GF-D8 (cell line): Measurements from ENCODE around the gene MRLN.
"Not testable (repeated sequence)": the region's sequence is repeated elsewhere in the genome, so short reads cannot be mapped to it uniquely, and the experiment has no call there.

Experiments
- DNase-seq: peaks from one replicate; lab custom pipeline; 2025; lab: John Stamatoyannopoulos, UW

The MRLN gene

DNA sequence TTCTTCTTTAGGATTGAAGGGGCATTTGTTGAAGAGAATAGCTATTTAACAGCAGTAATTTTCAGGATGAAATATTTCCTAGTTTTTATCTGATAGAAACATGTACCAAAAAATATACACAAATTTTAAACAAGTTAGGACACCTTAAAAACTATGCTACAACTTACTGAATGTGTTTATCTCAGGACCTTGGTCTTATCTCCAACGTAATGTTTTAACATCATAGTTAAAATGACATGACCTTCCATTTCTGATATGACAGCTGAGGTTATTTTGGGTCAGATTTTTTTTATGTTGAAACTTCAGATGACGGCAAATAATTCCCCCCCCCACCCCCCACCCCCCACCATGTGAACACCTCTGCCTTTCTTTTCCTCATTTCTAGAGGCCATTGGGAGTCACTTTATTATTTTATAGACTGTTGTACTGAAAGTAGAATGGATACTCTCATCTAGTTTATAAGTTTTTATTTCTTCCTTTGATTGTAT is 8.0 kb downstream of the MRLN start:
- no peak for DNase-seq

DNA sequence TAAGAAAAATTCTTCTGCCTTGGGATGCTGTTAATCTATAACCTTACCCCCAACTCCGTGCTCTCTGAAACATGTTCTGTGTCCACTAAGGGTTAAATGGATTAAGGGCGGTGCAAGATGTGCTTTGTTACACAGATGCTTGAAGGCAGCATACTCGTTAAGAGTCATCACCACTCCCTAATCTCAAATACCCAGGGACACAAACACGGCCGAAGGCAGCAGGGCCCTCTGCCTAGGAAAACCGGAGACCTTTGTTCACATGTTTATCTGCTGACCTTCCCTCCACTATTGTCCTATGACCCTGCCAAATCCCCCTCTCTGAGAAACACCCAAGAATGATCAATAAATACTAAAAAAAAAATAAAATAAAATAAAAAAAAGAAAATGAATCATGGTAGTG is 8.5 kb downstream of the MRLN start:
- DNase-seq: not testable (repeated sequence)

DNA sequence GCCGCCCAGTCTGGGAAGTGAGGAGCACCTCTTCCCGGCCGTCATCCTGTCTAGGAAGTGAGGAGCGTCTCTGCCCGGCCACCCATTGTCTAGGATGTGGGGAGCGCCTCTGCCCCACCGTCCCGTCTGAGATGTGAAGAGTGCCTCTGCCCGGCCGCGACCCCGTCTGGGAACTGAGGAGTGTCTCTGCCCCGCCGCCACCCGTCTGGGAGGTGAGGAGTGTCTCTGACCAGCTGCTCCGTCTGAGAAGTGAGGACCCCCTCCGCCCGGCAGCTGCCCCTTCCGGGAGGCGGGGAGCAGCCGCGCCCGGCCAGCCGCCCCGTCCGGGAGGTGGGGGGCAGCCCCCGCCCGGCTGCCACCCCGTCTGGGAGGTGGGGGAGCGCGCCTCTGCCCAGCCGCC is 9.1 kb downstream of the MRLN start:
- DNase-seq: not testable (repeated sequence)

DNA sequence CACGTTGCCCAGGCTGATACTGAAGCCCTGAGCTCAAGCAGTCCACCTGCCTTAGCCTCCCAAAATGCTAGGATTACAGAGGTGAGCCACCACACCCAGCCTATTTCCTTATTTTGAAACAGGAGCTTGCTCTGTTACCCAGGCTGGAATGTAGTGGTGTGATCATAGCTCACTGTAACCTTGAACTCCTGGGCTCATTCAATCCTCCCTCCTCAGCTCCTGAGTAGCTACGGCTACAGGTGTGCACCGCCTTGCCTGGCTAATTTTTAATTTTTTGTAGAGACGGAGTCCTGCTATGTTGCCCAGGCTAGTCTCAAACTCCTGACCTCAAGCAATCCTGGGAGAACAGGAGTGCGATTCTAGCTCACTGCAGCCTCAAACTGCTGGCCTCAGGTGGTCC is 11.7 kb downstream of the MRLN start:
- no peak for DNase-seq

DNA sequence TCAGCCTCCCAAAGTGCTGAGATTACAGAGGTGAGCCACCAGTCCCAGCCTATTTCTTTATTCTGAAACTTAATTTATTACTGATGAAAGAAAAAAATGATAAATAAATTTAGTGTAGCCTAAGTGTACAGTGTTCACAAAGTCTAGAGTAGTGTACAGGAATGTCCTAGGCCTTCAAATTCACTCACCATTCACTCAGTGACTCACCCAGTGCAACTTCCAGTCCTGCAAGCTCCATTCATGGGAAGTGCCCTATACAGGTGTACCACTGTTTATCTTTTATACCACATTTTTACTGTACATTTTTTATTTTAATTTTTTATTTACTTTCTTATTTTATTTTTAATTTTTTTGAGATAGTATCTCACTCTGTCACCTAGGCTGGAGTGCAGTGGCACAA is 12.2 kb downstream of the MRLN start:
- no peak for DNase-seq

DNA sequence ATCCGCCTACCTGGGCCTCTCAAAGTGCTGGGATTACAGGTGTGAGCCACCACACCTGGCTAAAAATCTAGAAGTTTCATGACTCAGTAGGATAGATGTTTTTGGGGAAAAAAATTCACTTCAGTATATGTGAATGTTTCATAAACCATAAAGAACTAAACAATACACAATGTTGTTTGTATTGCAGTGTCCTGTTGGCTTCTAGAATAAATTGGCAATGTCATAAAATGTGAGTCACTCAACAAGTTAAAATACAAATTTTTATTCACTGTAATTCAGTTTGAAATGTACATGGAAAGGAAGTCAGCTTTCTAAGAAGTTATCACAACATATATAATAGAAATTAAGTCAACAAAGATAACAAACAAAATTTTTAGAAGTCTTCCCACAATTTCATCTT is 16.5 kb downstream of the MRLN start:
- no peak for DNase-seq

DNA sequence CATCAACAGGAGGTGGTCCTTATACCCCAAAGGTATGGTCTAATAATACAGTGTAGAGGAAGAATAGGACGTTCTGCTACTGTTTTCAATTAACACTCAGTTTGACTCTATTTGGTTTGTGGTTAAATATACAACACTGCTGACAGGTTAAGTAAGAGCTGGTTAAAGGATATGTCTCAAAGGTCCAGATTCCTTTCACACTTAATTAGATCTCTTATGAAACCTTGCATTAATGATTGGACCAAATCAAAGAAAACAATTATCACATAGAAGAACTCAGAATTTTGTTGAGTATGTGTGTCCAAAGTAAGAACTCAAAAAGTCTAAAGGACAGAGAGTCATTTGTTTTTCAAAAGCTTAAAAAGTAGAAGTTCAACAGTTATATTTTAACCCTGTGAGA is 18.0 kb downstream of the MRLN start:
- no peak for DNase-seq

DNA sequence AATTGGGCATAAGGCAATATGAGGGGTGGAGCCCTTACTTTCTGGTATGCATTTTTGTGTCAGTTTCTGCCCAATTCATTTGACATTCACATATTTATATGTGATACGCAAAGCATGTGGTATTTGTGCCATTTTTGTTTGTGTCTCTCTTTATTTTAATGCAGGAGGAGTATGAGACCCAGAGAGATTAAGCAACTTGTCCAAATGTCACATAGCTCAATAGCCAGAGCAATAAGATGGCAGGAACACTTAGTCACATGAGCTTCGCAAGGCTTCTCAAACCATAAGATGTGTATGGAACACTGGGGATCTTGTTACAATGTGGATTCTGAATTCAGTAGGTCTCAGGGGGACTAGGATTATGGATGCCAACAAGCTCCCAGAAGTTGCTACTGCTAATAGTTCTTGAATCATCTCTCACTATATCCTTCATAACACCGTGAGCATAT is 19.2 kb downstream of the MRLN start:
- no peak for DNase-seq

DNA sequence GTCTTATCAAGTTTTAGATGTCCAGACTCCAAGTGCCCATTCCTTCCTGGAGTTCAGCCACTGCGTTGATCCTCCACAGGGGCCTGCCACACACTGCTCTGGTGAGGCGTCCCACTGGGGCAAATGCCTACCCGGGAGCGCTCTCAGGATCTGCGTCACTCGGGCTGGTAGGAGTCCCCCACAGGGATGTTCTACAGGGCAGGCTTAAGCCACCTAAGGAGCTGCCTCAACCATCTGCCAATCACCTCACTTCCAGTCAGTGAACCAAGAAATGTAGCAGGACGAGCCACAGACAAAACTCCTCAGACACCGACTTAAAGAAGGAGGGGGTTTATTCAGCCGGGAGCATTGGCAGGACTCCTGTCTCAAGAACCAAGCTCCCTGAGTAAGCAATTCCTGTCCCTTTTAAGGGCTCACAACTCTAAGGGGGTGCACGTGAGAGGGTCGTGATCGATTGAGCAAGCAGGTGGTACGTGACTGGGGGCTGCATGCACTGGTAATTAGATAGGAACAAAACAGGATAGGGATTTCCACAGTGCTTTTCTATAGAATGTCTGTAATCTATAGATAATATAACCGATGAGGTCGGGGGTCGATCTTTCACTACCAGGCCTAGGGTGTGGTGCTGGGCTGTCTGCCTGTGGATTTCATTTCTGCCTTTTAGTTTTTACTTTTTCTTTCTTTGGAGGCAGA is 19.8 kb downstream of the MRLN start:
- not testable (repeated sequence) for DNase-seq

DNA sequence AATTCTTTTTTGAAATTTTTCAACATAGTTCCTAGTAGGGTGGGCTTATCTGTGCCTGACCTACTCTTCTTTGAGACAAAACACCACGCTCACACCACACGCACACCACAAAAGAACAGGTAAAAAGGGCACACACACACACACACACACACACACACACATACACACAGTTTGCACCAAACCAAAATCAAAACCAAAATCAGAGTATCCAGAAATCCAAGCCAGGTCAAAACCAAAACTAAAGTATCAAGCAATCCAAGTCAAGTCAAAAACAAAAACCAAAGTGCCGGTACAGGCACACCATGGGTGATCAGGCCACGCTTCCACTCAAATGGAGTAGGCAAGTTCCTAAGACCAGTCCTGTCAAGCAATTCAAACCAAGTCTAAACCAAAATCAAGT is 20.4 kb downstream of the MRLN start:
- DNase-seq: not testable (repeated sequence)

DNA sequence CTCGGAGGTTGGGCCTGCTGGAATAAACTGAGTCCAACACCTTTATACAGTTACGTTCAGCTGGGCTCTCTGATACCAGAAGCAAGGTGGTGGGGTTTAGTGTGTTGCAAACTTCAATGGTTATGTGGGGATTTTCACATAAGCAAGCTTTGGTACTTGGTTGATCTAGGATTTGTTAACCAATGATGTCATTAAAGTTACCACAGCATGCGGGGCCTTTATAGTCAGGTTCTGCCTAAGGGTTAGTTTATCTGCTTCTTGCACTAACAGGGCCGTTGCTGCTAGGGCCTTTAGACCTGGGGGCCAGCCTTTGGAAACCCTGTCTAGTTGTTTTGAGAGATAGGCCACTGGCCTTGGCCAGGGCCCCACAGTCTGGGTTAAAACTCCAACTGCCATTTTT is 24.1 kb downstream of the MRLN start:
- not testable (repeated sequence) for DNase-seq

DNA sequence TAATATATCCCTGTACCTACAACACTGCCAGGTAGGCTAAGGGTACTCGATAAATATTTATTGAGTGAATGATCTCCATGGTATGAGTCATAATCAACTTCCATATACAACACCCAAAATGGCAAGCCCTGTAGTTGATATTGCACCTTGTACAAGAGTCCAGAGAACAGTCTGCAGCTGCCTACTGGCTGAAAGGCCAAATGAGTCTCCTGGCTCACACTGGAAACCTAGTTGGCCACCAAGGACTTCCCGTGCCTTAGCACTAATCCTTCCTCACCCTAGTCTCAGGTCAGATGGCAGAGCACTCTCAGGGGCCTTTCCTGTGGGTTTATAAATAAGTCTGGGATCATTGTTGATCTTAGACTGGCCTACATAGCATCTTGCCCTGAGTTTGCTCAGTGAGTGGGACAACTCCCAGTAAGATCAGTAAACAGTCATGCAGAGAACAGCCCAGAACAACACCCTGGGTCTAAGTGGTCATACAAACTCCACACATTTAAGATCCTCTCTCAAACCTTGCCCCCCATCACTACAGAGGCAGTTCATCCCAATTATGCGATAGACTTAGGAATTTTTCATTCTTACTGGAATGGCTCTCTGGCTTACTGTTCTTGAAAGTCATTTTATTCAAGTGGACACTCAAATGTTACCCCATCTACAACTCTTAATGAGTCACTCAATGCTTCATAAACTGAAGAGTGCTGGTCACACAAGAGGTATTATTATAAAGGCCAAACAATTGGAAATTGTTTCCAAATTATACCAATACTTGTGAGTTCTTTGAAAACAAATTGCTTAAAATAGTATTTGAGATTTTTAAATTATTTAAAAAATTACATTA is 28.9 kb downstream of the MRLN start:
- DNase-seq: no peak

DNA sequence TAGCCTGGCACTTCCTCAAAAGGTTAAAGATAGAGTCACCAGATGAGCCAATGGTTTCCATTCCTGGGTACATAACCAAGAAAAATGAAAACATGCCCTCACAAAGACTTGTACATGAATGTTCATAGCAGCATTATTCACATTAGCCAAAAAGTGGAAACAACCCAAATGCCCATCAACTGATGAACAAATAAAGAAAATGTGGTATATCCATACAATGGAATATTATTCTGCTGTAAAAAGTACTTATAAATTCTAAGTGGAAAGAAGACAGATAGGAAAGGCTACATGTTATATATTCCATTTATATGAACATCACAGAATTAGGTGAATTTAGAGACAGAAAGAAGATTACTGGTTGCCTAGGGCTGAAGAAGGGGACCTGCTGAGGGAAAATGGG is 32.9 kb downstream of the MRLN start:
- DNase-seq: no peak

DNA sequence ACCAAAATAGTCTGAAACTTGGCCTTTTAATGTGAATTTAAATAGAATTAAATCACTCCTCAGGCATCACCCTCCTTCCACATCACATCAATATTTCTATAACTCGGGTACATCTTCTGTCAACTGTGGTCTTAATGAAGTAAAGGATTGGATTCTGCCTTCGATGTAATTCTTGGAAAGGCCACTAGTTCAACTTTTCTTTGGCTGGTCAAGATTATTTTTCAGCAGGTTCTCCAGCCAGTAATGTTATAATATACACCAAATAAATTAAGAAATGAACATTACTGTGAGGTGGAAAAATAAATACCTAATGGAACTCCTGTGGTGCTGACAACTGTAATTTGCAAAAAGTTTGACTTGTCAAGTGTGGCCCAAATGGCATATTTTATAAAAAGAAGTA is 33.9 kb downstream of the MRLN start:
- no peak for DNase-seq

DNA sequence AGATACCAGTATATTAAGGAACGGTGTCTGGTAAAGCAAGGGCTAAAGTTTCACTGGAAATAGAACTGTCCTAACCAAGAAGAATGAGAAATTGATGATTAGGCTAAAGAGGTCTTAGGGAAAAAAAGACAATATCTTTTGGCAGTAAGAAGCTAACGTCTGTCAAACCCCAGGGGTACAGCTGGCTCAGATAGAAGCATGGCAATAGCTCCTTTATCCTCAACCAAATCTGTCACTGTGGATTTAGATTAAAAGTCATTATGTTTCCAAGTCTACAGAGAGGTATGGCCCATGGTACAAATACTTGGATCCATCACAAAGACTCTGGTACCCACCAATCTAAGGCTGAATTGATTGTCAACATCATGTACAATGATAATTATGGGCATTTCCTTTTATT is 35.0 kb downstream of the MRLN start:
- no peak for DNase-seq

DNA sequence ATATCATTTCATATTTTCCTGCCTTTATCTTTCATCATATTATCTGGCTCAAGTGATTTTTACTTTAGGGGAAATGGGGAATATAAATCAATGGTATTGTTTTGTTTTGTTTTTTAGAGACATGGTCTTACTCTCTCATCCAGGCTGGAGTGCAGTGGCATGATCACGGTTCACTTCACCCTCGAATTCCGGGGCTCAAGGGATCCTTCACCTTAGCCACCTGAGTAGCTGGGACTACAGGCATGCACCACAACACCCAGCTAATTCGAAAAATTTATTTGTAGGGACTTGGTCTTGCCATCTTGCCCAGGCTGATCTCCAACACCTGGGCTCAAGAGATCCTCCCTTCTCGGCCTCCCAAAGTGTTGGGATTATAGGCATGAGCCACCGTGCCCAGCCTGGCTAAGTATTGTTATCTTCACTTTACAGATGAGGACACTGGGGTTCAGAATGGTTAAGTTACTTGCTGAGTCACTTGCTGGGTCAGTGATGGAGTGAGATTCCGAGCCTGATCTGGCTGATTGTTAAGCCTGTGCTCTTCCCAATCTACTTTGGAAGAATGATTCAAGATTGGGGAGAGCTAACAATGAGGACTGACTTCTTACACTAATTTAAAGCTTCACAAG is 39.9 kb downstream of the MRLN start:
- DNase-seq: no peak

DNA sequence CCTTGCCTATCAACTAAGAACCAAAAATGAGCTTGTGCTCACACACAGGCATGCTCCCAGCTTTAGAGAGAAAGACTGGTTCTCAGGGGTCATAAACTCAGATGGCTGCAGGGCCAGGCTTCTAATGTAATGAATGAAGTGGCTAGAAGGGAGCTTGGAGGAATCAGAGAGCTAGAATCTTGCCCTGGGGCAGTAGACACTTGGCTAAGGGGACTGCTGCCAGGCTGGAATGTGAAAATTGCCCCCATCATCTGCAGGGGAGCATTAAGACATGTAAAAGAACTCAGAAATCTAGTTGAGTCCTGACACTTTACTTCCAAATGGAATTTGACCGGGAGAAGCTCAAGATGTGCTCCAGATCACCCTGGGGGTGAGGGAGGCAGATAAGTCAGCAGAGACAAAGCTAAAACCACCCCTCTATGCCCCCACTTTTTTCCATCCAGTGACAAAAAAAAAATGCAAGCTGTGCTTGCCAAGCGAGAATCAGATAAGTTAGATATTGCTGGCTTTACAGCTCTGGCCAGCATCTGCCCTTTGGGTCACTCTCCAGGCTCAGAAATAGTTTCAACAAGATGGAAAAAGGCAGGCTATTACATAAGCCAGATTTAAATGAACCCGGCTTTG is 41.3 kb downstream of the MRLN start:
- no peak for DNase-seq

DNA sequence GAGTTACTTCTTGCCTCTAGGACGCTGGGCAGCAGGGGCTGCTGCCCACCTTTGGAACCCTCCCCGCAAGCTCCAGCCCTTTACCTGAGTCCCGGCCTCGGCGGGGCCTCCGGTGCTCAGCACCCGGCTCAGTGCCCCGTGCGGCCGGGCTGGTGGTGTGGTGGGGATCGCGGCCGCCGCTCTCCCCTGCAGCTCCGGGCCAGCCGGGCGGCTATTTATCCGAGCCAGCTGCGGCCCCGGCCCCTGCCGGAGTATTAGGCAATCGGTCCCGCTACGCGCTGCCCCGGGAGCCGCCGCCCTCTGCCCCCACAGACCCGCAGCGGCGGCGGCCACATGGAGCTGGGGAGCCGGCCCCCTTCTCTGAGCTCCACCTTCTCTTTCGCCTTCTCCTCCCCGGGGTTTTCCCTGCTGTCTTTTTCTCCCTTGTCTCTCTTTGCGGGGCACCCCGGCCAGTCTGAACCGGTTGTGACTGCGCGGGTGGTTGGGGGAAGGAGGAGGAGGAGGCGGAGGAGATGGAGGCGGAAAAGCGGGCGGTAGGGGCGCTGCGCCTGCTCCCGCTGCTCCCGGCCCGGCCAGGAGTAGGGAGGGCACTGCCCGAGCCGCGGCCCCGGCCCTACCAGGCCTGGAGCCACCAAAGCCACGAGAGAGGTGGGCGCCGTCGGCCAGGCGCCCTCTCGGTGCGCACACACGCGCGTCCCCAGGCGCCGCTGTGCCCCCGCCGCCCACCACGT is 43.7 kb downstream of the MRLN start, which contains the start of gene SLC16A9:
SLC16A9 (minus strand) TSS at position 456 of the 731 bp plus-strand sequence. CDS start 25,559 bp downstream, outside the sequence.
- DNase-seq: no peak

DNA sequence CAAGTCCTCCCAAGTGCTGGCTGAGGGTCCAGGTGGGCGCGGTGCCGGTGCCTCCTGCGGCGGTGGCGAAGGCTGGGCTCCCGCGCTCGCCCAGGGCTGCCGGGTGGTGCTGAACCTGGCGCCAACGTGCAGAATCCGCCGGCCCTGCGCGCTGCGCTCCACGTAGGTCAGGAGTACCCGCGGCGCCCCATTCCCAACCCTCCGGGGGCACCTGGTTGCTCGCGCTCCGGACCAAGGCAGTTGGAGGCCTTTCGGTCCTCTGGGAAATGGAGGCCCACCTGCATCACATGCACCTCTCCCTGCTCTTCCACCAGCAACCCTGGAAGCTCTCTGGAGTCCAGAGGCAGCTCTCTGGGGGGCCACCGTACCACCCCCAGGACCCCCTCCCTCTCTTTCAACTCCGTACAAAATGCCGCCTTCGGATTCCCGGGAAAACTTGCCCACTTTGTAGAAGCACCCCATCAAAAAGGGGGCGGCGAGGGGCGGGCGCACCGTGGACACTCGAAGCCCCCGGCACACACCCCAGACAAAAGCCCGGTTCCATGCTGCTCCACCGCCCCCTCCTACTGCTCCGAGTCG is 44.4 kb downstream of the MRLN start:
- no peak for DNase-seq

DNA sequence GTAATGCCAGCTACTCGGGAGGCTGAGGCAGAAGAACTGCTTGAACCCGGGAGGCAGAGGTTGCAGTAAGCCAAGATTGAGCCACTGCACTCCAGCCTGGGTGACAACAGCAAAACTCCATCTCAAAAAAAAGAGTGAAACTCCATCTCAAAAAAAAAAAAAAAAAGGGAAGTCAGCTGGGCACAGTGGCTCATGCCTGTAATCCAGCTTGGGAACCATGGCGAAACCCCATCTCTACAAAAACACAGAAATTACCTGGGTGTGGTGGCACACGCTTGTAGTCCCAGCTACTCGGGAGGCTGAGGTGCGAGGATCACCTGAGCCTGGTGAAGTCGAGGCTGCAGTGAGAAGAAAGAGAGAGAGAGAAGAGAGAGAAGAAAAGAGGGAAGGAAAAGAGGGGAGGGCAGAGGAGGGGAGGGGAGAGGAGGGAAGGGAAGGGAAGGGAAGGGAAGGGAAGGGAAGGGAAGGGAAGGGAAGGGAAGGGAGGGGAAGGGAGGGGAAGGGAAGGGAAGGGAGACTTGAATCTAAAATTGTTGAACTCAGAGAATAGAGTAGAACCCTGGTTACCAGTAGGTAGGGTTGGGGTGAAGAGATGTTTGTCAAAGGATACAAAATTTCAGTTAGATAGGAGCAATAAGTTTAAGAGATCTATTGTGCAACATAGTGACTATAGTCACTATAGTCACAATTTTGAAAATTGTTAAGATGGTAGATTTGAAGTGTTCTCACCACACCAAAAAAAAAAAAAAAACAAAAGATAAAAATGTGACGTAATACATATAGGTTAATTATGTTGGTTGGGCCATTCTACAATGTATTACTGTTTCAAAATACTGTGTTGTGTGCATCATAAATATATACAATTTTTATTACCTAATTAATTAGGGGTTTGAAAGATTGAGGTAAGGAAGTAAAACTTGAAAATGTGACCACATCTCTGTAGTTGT is 46.1 kb downstream of the MRLN start:
- DNase-seq: no peak
